SK-N-MC (cell line): ENCODE measurements around the gene NRCAM.

Experiments used
- EZH2 ChIP-seq: fragments of 200-600 bp; sonication (generic); IDR thresholded peaks from one replicate; pipeline ENCODE4 v1.6.1; 2017; ENCODE audit warnings: antibody characterized with exemption
- FOXP2 ChIP-seq: optimal IDR thresholded peaks from 2 replicates; pipeline ENCODE3; 2011; ENCODE audit warnings: mild to moderate bottlenecking, moderate library complexity; ENCODE audit not compliant: insufficient read depth; ENCODE audit errors: extremely low read length, control extremely low read depth
- POLR2AphosphoS5 ChIP-seq: IDR thresholded peaks from 2 replicates; pipeline ENCODE4 v1.6.1; 2012; ENCODE audit warnings: mild to moderate bottlenecking, low read depth, low read length, borderline replicate concordance

DNA sequence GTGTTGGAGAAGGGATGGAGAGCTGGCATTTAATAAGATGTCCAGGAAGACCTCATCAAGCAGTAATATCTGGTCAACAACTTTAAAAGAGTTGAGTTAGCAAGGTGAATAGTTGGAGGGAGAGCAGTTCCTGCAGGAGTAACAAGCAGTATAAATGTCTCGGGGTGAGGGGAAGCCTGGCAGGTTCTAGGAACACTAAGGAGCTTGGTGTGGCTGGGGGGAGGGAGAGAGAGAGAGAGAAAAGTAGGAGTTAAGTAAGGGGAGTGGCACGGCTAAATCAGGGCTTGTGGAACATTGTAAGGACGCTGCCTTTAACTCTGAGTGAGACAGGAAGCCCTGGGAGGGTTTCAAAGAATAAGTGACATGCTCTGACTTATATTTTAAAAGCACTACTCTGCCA, 304.0 kb downstream of the NRCAM start:
- TF ChIP-seq EZH2 (no peak), POLR2AphosphoS5 (no peak), FOXP2 (no peak)
